Adrenal gland (tissue), 5 donors: ENCODE measurements around the gene EDN2.

ENCODE experiments used
- POLR2A ChIP-seq, 2 donors: fragments of 450-650 bp; IDR thresholded peaks; one replicate each; pipeline ENCODE4 v1.6.1; 2017; ENCODE audit warnings: antibody characterized with exemption in 2 of 2, mild to moderate bottlenecking in 2 of 2, moderate library complexity in 1 of 2
- TF ChIP-seq, protein P1 (sequence below), 6 experiments: fragments of 450-650 bp in 4 of 6; fragments of 200-600 bp in 2 of 6; sonication (generic) in 1 of 6; IDR thresholded peaks; 1 replicate in 5 of 6; 2 replicates in 1 of 6; pipeline versions ENCODE4 v1.5.1 to v1.8.0; 2016 to 2021; ENCODE audit warnings: antibody characterized with exemption in 6 of 6, mild to moderate bottlenecking in 2 of 6, moderate library complexity in 1 of 6
- donor health status: DM: no; HTN: no; CAD: no.

DNA sequence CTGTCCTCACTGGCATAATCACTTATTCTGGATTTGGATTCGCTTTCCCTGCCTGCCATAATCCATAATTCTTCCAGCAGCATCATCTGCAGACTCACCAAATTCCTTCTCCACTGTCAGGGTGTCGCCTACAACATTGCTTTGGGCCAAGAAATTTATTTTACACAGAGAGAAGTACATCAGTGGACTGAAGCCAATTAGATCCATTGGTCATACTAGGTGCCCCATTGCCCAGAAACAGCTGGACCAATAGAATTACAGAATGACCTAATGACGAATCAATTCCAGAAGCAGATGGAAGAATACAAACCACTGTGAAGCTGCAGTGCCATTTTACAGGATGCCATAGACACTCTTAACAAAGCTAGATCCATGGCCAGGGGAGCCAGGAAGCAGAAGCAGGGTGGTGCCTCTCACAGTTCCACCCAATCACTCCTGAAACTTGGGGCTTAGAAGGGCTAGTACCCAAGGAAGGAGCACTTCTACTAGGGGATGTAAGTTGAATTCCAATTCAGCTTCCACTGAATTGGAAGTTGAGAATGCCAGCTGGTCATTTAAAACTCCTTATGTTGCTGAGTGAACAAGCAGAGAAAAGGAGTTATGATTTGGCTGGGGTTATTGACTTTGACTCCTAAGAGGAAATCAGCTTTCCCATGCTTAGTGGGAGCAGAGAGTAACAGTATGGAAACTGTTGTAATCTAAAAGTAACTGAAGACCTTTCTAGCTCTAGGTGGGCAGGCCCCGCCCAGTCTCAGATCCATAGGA lies 44.0 kb downstream of the EDN2 start:
- TF ChIP-seq, protein P1, sequence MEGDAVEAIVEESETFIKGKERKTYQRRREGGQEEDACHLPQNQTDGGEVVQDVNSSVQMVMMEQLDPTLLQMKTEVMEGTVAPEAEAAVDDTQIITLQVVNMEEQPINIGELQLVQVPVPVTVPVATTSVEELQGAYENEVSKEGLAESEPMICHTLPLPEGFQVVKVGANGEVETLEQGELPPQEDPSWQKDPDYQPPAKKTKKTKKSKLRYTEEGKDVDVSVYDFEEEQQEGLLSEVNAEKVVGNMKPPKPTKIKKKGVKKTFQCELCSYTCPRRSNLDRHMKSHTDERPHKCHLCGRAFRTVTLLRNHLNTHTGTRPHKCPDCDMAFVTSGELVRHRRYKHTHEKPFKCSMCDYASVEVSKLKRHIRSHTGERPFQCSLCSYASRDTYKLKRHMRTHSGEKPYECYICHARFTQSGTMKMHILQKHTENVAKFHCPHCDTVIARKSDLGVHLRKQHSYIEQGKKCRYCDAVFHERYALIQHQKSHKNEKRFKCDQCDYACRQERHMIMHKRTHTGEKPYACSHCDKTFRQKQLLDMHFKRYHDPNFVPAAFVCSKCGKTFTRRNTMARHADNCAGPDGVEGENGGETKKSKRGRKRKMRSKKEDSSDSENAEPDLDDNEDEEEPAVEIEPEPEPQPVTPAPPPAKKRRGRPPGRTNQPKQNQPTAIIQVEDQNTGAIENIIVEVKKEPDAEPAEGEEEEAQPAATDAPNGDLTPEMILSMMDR (IDR thresholded peaks at IDR 0.05) = no peak
- no peak for TF ChIP-seq POLR2A (IDR thresholded peaks at IDR 0.05)
